ENCODE measurements around the gene UQCR10.

Gene UQCR10

DNA sequence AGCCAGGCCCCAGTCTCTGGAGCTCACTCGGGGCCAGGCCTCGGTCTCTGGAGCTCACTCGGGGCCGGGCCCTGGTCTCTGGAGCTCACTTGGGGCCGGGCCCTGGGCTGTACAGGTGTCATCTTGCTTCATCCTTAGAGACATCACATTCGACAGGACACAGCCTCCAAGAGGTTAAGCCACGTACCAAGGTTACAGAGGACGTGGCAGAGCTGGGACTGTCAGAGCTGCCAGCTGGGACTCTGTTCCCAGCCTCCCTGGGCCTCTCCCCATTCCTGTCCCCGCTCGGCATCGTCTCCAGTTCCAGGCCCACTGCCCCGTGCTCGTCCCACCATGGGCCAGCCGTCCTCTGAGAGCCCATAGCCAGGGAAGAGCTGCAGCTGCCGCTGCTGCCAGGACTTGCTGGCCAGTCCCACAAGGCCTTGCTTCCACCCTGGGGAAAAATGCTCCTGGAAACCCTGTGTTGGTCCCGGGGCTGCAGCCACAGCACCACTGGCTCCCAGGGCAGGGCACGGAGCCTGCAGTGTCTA is 27.8 kb upstream of the UQCR10 start:
- no peak for DNase-seq
- TF ChIP-seq, protein P1, sequence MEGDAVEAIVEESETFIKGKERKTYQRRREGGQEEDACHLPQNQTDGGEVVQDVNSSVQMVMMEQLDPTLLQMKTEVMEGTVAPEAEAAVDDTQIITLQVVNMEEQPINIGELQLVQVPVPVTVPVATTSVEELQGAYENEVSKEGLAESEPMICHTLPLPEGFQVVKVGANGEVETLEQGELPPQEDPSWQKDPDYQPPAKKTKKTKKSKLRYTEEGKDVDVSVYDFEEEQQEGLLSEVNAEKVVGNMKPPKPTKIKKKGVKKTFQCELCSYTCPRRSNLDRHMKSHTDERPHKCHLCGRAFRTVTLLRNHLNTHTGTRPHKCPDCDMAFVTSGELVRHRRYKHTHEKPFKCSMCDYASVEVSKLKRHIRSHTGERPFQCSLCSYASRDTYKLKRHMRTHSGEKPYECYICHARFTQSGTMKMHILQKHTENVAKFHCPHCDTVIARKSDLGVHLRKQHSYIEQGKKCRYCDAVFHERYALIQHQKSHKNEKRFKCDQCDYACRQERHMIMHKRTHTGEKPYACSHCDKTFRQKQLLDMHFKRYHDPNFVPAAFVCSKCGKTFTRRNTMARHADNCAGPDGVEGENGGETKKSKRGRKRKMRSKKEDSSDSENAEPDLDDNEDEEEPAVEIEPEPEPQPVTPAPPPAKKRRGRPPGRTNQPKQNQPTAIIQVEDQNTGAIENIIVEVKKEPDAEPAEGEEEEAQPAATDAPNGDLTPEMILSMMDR (IDR thresholded peaks at IDR 0.05; ENCODE audit: low read depth, low read length, missing control alignments): no peak
- peaks cover 3% of the 10 kb centered on the region for H3K36me3 ChIP-seq (replicated peaks)
- H3K27me3 ChIP-seq (replicated peaks): no peaks in the 10 kb centered on the region
- H3K27ac ChIP-seq: no peak overlapping the region
- no peak overlapping the region for H3K4me3 ChIP-seq (ENCODE audit: low read depth, low read length)
- in situ Hi-C loops (cut with HindIII; ENCODE audit: low pct_ligation_motif_present, low sequenced_read_pairs): no loop called here

DNA sequence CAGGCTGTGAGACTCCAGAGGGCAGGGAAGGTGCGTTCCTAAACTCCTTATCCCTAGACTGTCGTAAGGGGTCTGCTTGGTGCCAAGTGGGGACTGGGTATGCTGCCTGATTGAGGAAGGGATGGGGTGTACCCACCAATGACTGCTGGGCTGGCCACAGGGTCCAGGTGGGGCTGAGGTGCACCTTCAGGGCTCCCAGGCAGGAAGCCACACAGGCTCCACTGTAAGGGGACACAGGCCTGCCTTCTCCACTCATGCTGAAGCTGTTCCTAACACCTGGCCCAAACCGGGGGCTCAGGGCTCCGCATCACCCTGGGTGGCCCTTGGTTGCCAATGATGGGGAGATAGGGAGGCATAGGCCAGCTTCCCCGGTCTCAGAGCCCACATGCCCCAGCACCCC is 27.0 kb upstream of the UQCR10 start:
- in situ Hi-C loops (cut with HindIII; ENCODE audit: low pct_ligation_motif_present, low sequenced_read_pairs): no loop called here
- H3K27me3 ChIP-seq (replicated peaks): no peaks in the 10 kb centered on the region
- H3K27ac ChIP-seq: no peak overlapping the region
- TF ChIP-seq, protein P1 (IDR thresholded peaks at IDR 0.05; ENCODE audit: low read depth, low read length, missing control alignments): no peak
- DNase-seq: no peak
- peaks cover 3% of the 10 kb centered on the region for H3K36me3 ChIP-seq (replicated peaks)
- H3K4me3 ChIP-seq (ENCODE audit: low read depth, low read length): no peak overlapping the region

DNA sequence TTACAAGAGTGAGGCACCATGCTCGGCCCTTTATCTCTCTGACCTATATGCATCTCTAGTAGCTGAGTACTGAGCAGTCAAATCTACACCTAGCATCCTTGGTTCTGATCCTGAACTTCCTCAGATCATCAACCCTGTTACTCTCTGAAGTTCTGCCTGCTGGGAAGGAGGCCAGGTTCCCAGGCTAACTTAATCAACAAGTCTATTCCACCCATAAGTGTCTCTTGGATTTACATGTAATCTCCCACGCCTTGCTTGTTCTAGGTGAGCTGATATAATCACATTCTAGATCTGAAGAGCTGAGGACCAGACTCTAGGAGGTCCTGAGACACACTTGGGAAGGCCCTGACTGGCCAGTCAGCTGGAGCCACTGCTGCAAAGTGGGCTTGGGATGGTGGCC is 25.2 kb upstream of the UQCR10 start:
- in situ Hi-C loops (cut with HindIII; ENCODE audit: low pct_ligation_motif_present, low sequenced_read_pairs): no loop called here
- Histone ChIP-seq H3K4me3 (ENCODE audit: low read depth, low read length) (no peak overlapping the region), H3K27ac (no peak overlapping the region), H3K27me3 (replicated peaks) (no peaks in the 10 kb centered on the region), H3K36me3 (replicated peaks) (peaks cover 3% of the 10 kb centered on the region)
- TF ChIP-seq, protein P1 (IDR thresholded peaks at IDR 0.05; ENCODE audit: low read depth, low read length, missing control alignments): no peak
- no peak for DNase-seq

DNA sequence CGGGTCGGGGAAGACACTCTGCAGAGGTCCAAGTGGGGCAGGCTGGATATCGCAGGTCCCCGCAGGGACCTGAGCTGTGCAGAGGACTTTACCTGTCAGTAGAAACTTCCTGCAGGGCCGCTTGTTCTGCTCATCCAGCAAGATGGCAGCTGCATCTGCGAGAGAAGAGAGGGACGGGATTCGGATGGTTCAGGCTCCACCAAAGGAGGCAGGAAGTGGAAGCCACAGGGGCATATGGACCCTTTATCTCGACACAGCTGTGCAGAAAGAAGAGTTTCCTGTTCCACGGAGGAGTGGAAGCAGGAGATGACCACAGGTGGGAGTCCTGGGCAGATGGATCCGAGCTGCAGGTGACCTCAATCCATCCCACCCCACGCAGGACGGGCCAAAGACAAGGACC is 24.8 kb upstream of the UQCR10 start:
- TF ChIP-seq, protein P1 (IDR thresholded peaks at IDR 0.05; ENCODE audit: low read depth, low read length, missing control alignments): no peak
- no peak overlapping the region for H3K27ac ChIP-seq
- no peak for DNase-seq
- in situ Hi-C loops (cut with HindIII; ENCODE audit: low pct_ligation_motif_present, low sequenced_read_pairs): no loop called here
- H3K4me3 ChIP-seq (ENCODE audit: low read depth, low read length): no peak overlapping the region
- no peaks in the 10 kb centered on the region for H3K27me3 ChIP-seq (replicated peaks)
- peaks cover 3% of the 10 kb centered on the region for H3K36me3 ChIP-seq (replicated peaks)

DNA sequence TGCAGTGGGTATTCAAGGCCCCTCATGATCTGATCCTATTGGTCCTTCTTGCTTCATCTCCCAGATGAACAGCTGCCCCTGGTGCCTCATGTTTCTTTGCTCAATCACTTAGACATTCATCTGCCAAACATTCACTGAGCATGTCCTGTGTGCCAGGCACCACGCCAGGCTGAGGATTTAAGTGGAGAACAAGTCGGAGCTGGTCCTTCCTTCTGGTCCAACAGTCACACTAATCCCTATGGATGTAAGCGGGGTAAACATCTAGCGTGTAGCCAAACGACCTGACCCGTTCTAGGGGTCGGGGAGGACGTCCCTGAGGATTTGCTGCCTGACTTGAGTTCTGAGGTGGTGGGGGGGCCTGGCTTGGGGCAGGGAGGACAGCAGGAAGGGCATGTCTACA is 22.3 kb upstream of the UQCR10 start:
- H3K4me3 ChIP-seq (ENCODE audit: low read depth, low read length): no peak overlapping the region
- in situ Hi-C loops (cut with HindIII; ENCODE audit: low pct_ligation_motif_present, low sequenced_read_pairs): no loop called here
- H3K36me3 ChIP-seq (replicated peaks): peaks cover 3% of the 10 kb centered on the region
- H3K27ac ChIP-seq: no peak overlapping the region
- no peaks in the 10 kb centered on the region for H3K27me3 ChIP-seq (replicated peaks)
- TF ChIP-seq, protein P1 (IDR thresholded peaks at IDR 0.05; ENCODE audit: low read depth, low read length, missing control alignments): no peak
- peak; percentile 15 for DNase-seq

DNA sequence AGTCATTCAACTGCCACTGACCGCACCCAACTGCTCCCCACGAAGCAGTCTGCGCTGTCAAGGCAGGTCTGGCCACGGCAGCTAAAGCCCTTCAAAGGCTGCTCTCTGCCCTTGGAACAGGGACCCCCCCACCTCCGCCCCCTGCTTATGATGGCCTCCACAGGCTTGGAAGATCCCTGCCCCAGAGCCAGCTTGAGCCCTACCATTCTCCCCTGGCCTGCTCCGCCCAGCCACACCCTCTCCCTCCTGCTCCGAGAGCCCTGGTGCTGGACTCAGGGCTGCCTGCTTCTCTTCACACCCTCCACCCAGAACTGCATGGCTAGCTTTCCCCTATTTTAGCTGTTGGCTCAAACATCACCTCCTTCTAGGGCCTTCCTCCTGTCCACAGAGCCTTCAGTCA is 19.3 kb upstream of the UQCR10 start:
- in situ Hi-C loops (cut with HindIII; ENCODE audit: low pct_ligation_motif_present, low sequenced_read_pairs): no loop called here
- H3K27me3 ChIP-seq (replicated peaks): no peaks in the 10 kb centered on the region
- TF ChIP-seq, protein P1 (IDR thresholded peaks at IDR 0.05; ENCODE audit: low read depth, low read length, missing control alignments): no peak
- H3K36me3 ChIP-seq (replicated peaks): no peaks in the 10 kb centered on the region
- DNase-seq: no peak
- no peak overlapping the region for H3K27ac ChIP-seq
- H3K4me3 ChIP-seq (ENCODE audit: low read depth, low read length): no peak overlapping the region
